Upper lobe of right lung (tissue), 1 donor: Measurements from ENCODE around the gene HIF1A. TPM values are rescaled to one million over a fixed set of nuclear protein-coding genes. Genes with fewer than 3 reads are reported as not detected.

Experiments used
- ATAC-seq: fragments of 200-7000 bp; cut with Tn5 transposase; one replicate; pipeline ENCODE4 v1.9.1; 2020; ENCODE audit warnings: mild to moderate bottlenecking, moderate library complexity
- DNase-seq: peaks from one replicate; pipeline ENCODE4 v3.0.0-alpha.2; 2020
- H3K27ac ChIP-seq: fragments of 200-600 bp; one replicate; pipeline ENCODE4 v1.8.0; 2022
- H3K27me3 ChIP-seq: fragments of 200-600 bp; one replicate; pipeline ENCODE4 v1.8.0; 2022; ENCODE audit warnings: mild to moderate bottlenecking
- H3K36me3 ChIP-seq: fragments of 200-600 bp; one replicate; pipeline ENCODE4 v1.8.0; 2022
- H3K4me1 ChIP-seq: fragments of 200-600 bp; one replicate; pipeline ENCODE4 v1.8.0; 2022
- H3K4me3 ChIP-seq: fragments of 200-600 bp; one replicate; pipeline ENCODE4 v1.8.0; 2022; ENCODE audit warnings: mild to moderate bottlenecking
- H3K9me3 ChIP-seq: fragments of 200-600 bp; one replicate; pipeline ENCODE4 v1.8.0; 2022
- intact Hi-C: fragments of 100-400 bp; cut with DNase I; formaldehyde crosslinking; loops from one replicate; pipeline ENCODE4 v1.11.0; 2022
- total RNA-seq: library from RNA; stranded (reverse); fragmentation: NEBNext Ultra II Directional; extraction: Animal tissue kit (Norgen Biotek cat#: 25700); gene quantifications from one replicate; pipeline ENCODE4 v1.2.1, GENCODE V29; 2021
- TF ChIP-seq, protein P1 (sequence below): fragments of 200-600 bp; IDR thresholded peaks from one replicate; pipeline ENCODE4 v1.8.0; 2022; ENCODE audit warnings: antibody characterized with exemption
- donor health status: DM: no; HTN: yes; CAD: no; lungs with severe emphysema.

The HIF1A gene
- total RNA-seq, 1 donor from 2014 or later: 108 TPM

DNA sequence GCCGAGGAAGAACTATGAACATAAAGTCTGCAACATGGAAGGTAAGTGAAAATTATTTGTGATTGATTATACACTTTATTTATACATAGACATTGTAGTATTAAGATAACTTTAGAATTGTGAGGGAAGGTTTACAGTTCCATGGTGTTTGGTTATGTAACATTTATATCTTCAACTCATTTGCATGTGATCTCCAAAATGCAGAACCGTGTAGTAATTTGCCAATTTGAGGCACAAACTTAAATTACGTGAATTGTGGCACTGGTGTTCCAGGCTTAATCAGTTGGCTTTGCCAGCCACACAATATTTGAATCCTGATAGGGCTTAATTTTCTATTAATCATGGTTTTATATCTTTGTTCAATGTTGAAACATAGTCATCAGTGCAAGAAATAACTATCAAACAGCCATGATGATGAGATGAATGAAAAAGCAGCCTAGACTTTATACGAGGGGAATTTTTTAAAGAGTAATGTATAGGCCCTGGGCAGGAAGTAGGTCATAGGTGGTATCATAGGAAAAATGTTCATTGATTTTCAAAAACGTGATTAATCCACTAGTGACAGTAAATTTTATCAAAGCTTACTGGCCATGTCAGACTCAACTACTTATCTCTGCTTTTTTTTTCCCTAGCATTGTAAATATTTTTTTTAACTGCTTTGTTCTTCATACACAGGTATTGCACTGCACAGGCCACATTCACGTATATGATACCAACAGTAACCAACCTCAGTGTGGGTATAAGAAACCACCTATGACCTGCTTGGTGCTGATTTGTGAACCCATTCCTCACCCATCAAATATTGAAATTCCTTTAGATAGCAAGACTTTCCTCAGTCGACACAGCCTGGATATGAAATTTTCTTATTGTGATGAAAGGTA, 31.7 kb downstream of the HIF1A start:
- Histone ChIP-seq H3K27me3 (no peaks in the 10 kb centered on the region), H3K36me3 (peaks cover 94% of the 10 kb centered on the region), H3K4me3 (no peak overlapping the region), H3K27ac (no peak overlapping the region), H3K9me3 (no peaks in the 10 kb centered on the region), H3K4me1 (no peaks in the 10 kb centered on the region)
- ATAC-seq: no peak
- DNase-seq: no peak
- TF ChIP-seq, protein P1, sequence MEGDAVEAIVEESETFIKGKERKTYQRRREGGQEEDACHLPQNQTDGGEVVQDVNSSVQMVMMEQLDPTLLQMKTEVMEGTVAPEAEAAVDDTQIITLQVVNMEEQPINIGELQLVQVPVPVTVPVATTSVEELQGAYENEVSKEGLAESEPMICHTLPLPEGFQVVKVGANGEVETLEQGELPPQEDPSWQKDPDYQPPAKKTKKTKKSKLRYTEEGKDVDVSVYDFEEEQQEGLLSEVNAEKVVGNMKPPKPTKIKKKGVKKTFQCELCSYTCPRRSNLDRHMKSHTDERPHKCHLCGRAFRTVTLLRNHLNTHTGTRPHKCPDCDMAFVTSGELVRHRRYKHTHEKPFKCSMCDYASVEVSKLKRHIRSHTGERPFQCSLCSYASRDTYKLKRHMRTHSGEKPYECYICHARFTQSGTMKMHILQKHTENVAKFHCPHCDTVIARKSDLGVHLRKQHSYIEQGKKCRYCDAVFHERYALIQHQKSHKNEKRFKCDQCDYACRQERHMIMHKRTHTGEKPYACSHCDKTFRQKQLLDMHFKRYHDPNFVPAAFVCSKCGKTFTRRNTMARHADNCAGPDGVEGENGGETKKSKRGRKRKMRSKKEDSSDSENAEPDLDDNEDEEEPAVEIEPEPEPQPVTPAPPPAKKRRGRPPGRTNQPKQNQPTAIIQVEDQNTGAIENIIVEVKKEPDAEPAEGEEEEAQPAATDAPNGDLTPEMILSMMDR: no peak
- intact Hi-C loops: no loop called here

DNA sequence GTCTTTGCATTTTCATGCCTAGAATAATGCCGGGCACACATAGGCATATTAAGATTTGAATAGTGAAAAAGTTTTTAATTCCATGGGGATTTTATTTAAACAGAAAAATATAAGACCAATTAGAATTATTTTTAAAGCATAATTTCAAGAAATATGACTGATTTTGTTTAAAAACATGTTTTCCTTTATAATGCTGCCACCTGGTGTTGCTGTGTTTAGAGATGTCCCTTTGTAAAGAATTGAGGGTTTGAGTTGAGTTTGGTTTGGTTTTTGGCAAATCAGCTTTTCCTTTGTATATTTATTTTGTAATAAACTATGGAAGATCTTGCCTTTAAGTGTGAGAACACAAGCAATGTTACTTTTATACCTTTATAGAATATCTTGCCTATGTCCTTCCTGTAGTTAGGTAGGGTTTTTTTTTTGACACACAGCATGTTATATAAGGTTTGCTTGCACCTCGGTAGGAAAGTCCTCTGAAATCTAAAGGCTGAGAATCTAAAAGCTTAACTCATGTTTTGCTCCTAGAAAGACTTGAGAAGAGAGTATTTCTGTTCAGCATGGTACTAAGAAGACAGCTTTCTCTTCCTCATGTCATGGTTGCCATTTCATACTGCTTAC, 35.6 kb downstream of the HIF1A start:
- DNase-seq (no peak), ATAC-seq (no peak)
- Histone ChIP-seq H3K4me3 (no peak overlapping the region), H3K9me3 (no peaks in the 10 kb centered on the region), H3K4me1 (no peaks in the 10 kb centered on the region), H3K27ac (no peak overlapping the region), H3K36me3 (peaks cover 89% of the 10 kb centered on the region), H3K27me3 (no peaks in the 10 kb centered on the region)
- TF ChIP-seq, protein P1: peak; percentile 55
- intact Hi-C loops: loop anchor here (10.0 kb wide), 1 partner anchor 266 kb away; no protein-coding TSS in a partner anchor

DNA sequence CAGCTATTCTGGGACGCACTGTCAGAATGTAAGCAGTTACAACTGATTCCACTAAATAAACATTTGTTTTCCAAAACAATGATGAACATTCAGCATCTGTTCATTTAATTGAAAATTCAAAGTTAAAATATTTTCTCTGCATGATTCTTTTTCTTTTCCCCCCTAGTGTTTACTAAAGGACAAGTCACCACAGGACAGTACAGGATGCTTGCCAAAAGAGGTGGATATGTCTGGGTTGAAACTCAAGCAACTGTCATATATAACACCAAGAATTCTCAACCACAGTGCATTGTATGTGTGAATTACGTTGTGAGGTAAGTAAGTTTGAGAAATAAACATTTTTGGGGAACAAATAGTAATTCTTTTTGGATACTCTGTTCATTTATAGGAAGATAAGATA, 38.7 kb downstream of the HIF1A start:
- peaks cover 88% of the 10 kb centered on the region for H3K36me3 ChIP-seq

DNA sequence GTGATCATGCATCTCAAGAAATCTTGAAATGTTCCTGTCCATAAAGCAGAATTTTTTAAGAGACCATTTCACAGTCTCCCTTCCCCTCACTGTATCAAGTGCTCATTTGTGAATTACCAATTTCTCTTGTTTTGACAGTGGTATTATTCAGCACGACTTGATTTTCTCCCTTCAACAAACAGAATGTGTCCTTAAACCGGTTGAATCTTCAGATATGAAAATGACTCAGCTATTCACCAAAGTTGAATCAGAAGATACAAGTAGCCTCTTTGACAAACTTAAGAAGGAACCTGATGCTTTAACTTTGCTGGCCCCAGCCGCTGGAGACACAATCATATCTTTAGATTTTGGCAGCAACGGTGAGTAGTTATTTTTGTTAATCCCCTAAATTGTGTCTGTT, 41.4 kb downstream of the HIF1A start:
- no peak overlapping the region for H3K4me3 ChIP-seq
- DNase-seq: no peak
- H3K27me3 ChIP-seq: no peaks in the 10 kb centered on the region
- H3K4me1 ChIP-seq: no peaks in the 10 kb centered on the region
- peaks cover 85% of the 10 kb centered on the region for H3K36me3 ChIP-seq
- intact Hi-C loops: loop anchor here (10.0 kb wide), 1 partner anchor 272 kb away; no protein-coding TSS in a partner anchor
- no peaks in the 10 kb centered on the region for H3K9me3 ChIP-seq
- TF ChIP-seq, protein P1: no peak
- no peak overlapping the region for H3K27ac ChIP-seq
- no peak for ATAC-seq

More for the DNA sequence above, 38.7 kb downstream of the HIF1A start:
- TF ChIP-seq, protein P1: no peak
- ATAC-seq (no peak), DNase-seq (no peak)
- intact Hi-C loops: loop anchor here (10.0 kb wide), 1 partner anchor 269 kb away; no protein-coding TSS in a partner anchor
- Histone ChIP-seq H3K4me1 (no peaks in the 10 kb centered on the region), H3K9me3 (no peaks in the 10 kb centered on the region), H3K4me3 (no peak overlapping the region), H3K27ac (no peak overlapping the region), H3K27me3 (no peaks in the 10 kb centered on the region)

DNA sequence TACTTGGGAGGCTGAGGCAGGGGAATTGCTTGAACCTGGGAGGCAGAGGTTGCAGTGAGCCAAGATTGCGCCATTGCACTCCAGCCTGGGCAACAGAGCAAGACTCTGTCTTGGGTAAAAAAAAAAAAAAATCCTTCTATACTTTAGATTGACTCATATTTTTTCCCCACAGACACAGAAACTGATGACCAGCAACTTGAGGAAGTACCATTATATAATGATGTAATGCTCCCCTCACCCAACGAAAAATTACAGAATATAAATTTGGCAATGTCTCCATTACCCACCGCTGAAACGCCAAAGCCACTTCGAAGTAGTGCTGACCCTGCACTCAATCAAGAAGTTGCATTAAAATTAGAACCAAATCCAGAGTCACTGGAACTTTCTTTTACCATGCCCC, 42.6 kb downstream of the HIF1A start:
- Histone ChIP-seq H3K27me3 (no peaks in the 10 kb centered on the region), H3K27ac (no peak overlapping the region), H3K4me3 (no peak overlapping the region), H3K9me3 (no peaks in the 10 kb centered on the region), H3K36me3 (peaks cover 90% of the 10 kb centered on the region), H3K4me1 (no peaks in the 10 kb centered on the region)
- ATAC-seq: peak; percentile 36
- TF ChIP-seq, protein P1: no peak
- intact Hi-C loops: loop anchor here (10.0 kb wide), 1 partner anchor 273 kb away; no protein-coding TSS in a partner anchor
- DNase-seq: no peak
